Superior temporal gyrus (tissue), 1 donor: Measurements from ENCODE around the gene POC1B.

Experiments used
- DNase-seq: peaks from one replicate; pipeline ENCODE4 v3.0.0-alpha.2; 2016; ENCODE audit errors: extremely low spot score

The POC1B gene

GRCh38 chr12:89421092-89421835 is 104.6 kb downstream of the POC1B start:
- no peak for DNase-seq

GRCh38 chr12:89418228-89418910 is 107.5 kb downstream of the POC1B start:
- DNase-seq: no peak

GRCh38 chr12:89417246-89417977 is 108.4 kb downstream of the POC1B start:
- no peak for DNase-seq

GRCh38 chr12:89416049-89416792 is 109.6 kb downstream of the POC1B start:
- no peak for DNase-seq

- no peak for DNase-seq
Observed at GRCh38 chr12:89414851-89415250, 111.0 kb downstream of the POC1B start.

GRCh38 chr12:89414322-89414721 is 111.5 kb downstream of the POC1B start:
- DNase-seq: no peak

GRCh38 chr12:89413234-89413633 is 112.6 kb downstream of the POC1B start:
- no peak for DNase-seq

- DNase-seq: no peak
Observed at GRCh38 chr12:89412665-89413064, 113.2 kb downstream of the POC1B start.

- no peak for DNase-seq
Observed at GRCh38 chr12:89411846-89412245, 114.0 kb downstream of the POC1B start.

- no peak for DNase-seq
Observed at GRCh38 chr12:89411234-89411633, 114.6 kb downstream of the POC1B start.

- no peak for DNase-seq
Observed at GRCh38 chr12:89405626-89406345, 120.1 kb downstream of the POC1B start.

GRCh38 chr12:89401433-89402058 is 124.3 kb downstream of the POC1B start:
- DNase-seq: no peak

GRCh38 chr12:89400415-89400814 is 125.4 kb downstream of the POC1B start:
- DNase-seq: no peak

GRCh38 chr12:89395712-89396111 is 130.1 kb downstream of the POC1B start:
- no peak for DNase-seq

GRCh38 chr12:89393551-89394121 is 132.2 kb downstream of the POC1B start:
- no peak for DNase-seq

- DNase-seq: no peak
Observed at GRCh38 chr12:89392391-89392790, 133.5 kb downstream of the POC1B start.

GRCh38 chr12:89391726-89392336 is 134.0 kb downstream of the POC1B start:
- no peak for DNase-seq

- DNase-seq: no peak
Observed at GRCh38 chr12:89390802-89391673, 134.8 kb downstream of the POC1B start.
